ENCODE data around the gene HELZ. TPM values are rescaled to one million over a fixed set of nuclear protein-coding genes. Genes with fewer than 3 reads are reported as not detected.
"Not testable (repeated sequence)": the region's sequence is repeated elsewhere in the genome, so short reads cannot be mapped to it uniquely, and the experiment has no call there.

The HELZ gene
- total and polyA plus RNA-seq, 2 of the 8 experiments (the other 6 are each of a cell fraction or from before 2014, with no cell fraction given) = 10.0 to 48.7 TPM

DNA sequence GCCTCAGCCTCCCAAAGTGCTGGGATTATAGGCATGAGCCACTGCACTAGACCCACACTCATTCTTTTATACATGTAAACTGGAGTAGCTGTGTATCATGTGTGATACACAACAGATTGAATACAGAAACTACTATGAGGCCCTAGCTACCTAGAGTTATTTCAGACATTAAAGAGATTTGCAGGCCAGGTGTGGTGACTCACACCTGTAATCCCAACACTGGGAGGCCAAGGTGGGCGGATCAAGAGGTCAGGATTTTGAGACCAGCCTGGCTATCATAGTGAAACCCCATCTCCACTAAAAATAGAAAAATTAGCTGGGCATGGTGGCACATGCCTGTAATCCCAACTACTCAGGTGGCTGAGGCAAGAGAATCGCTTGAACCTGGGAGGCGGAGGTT is 41.8 kb upstream of the HELZ start:
- H3K4me2 ChIP-seq (ENCODE audit: insufficient read depth in 1 of 2, low read depth in 2 of 2, low read length in 2 of 2); DNase-seq (ENCODE audit: low read depth in 1 of 2, low spot score in 2 of 2); H3K4me3 ChIP-seq (ENCODE audit: extremely low read depth in 1 of 4, insufficient read depth in 2 of 4, low read depth in 3 of 4, low read length in 4 of 4); H3K36me3 ChIP-seq (ENCODE audit: control insufficient read depth in 2 of 4, insufficient read depth in 4 of 4, low read length in 3 of 4); H2BK5ac ChIP-seq (ENCODE audit: low read depth, low read length); H3K27ac ChIP-seq (ENCODE audit: low read depth, low read length); H3K18ac ChIP-seq (ENCODE audit: extremely low read depth, low read length); H3K4me1 ChIP-seq (replicated peaks in 1 of 4; ENCODE audit: control insufficient read depth in 3 of 4, insufficient read depth in 4 of 4, low read length in 3 of 4); H2BK15ac ChIP-seq (ENCODE audit: low read length); H3K9me3 ChIP-seq (ENCODE audit: insufficient read depth in 2 of 2, low read depth in 1 of 2, low read length in 1 of 2); H2AK5ac ChIP-seq (ENCODE audit: low read depth, low read length); H2BK12ac ChIP-seq (ENCODE audit: low read depth, low read length); H3K23ac ChIP-seq (ENCODE audit: insufficient read length); H3K4ac ChIP-seq (replicated peaks; ENCODE audit: insufficient read length, low read depth, low read length); H3K27me3 ChIP-seq (replicated peaks in 1 of 4; ENCODE audit: control insufficient read depth in 3 of 4, extremely low read depth in 1 of 4, insufficient read depth in 3 of 4, low read length in 3 of 4); H2BK20ac ChIP-seq (ENCODE audit: low read length); H2BK120ac ChIP-seq (replicated peaks; ENCODE audit: low read depth, low read length); H3K56ac ChIP-seq (replicated peaks; ENCODE audit: insufficient read length, low read depth, low read length); H3K79me1 ChIP-seq (ENCODE audit: low read depth, low read length); H3K79me2 ChIP-seq (ENCODE audit: control insufficient read depth in 1 of 2, insufficient read depth in 2 of 2, low read length in 2 of 2); FAIRE-seq; H4K8ac ChIP-seq (ENCODE audit: extremely low read depth, insufficient read depth, low read length); H3K23me2 ChIP-seq (ENCODE audit: low read depth, low read length); H2AFZ ChIP-seq (ENCODE audit: low read length); H4K5ac ChIP-seq (ENCODE audit: insufficient read length, low read depth, low read length); H3K14ac ChIP-seq (ENCODE audit: insufficient read length); H4K20me1 ChIP-seq (replicated peaks in 1 of 2; ENCODE audit: control insufficient read depth in 1 of 2, insufficient read depth in 2 of 2, low read length in 2 of 2); H3K9ac ChIP-seq (replicated peaks in 1 of 4; ENCODE audit: extremely low read depth in 1 of 4, low read depth in 3 of 4, low read length in 3 of 4); H4K91ac ChIP-seq (replicated peaks; ENCODE audit: insufficient read length, low read length); POLR2A ChIA-PET (ENCODE audit: partially characterized antibody): not testable (repeated sequence)
- CTCF ChIA-PET (ENCODE audit: partially characterized antibody) = interaction anchor here (23.4 kb wide), 1 partner anchor 10 kb away, joined by 253 read pairs; no protein-coding TSS in a partner anchor
- 82% methylated on average over 3 of the region's 3 CpGs; no CpG with 5 or more reads in 1 of the 2 experiments for WGBS, 2 experiments (ENCODE audit: extremely low coverage in 1 of 2, insufficient coverage in 1 of 2, insufficient read length in 1 of 2, insufficient replicate concordance in 2 of 2, low coverage in 1 of 2, low lambda C conversion rate in 2 of 2, missing lambda C conversion rate in 1 of 2)
